T-helper 2 cell treated with Interferon-gamma antibody and Interleukin-4, amounts not matched to agents 100 ng/mL and 5 ng/mL, for 36 hours (primary cell): ENCODE data around the gene MACROD2. TPM values are rescaled to one million over a fixed set of nuclear protein-coding genes. Genes with fewer than 3 reads are reported as not detected.
"Not testable (repeated sequence)": the region's sequence is repeated elsewhere in the genome, so short reads cannot be mapped to it uniquely, and the experiment has no call there.

Source experiments
- intact Hi-C: fragments of 100-400 bp; cut with micrococcal nuclease; formaldehyde crosslinking; loops from one replicate; pipeline ENCODE4 v1.15.1; 2023
- total RNA-seq: library from RNA; stranded (reverse); gene quantifications from 2 replicates; pipeline ENCODE4 v1.2.3, GENCODE V29; 2022

Gene MACROD2
- not detected in 2 replicates for total RNA-seq

DNA sequence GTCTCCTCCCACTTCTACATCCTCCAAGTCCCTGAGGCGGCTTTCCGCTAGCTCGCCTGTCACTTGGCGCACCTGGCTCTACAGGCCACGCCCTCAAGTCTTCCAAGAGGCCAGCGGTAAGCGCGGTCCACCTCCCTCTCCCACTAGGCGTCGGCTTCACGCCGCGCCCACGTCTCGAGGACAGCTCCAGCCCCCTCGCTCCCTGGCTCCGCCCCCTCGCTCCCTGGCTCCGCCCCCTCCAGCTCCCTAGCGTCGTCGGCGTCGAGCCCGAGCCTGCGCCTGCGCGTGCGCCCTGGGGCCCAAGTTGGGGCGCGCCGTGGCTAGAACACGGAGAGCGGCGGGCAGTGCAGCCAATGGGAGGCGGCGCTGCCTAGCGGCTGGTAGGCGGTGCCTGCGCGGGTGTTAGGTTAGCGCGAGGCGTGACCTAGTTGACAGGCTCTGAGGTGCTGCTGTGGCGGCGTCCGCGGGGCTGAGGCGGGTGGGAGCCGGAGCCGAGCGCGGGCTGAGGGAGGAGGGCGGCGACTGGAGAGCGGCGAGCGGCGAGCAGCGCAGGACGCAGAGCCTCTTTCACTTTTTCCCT lies at the start of gene MACROD2:
MACROD2 (plus strand) TSS at position 431 of the 580 bp plus-strand sequence.
- intact Hi-C loops = no loop called here

DNA sequence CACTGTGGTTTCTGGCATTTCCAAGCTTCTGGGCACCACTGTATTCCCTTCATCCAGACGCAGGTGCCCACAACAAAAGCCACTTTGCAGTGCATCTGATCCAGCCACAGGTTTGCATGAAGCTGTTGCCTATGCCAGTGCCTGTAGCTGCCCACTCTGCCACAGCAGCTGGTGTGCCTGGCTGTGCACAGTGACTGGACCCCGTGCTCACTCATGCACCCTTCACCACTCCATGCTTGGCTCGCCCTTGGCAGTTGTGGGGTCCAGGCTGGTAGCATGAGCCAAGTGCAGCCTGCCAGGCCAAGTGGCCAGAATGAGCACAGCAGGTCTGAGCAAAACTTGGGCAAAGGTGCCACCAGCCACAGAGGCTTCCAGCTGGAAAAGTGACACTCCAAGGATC lies 47.6 kb upstream of the MACROD2 start:
- intact Hi-C loops = no loop called here

DNA sequence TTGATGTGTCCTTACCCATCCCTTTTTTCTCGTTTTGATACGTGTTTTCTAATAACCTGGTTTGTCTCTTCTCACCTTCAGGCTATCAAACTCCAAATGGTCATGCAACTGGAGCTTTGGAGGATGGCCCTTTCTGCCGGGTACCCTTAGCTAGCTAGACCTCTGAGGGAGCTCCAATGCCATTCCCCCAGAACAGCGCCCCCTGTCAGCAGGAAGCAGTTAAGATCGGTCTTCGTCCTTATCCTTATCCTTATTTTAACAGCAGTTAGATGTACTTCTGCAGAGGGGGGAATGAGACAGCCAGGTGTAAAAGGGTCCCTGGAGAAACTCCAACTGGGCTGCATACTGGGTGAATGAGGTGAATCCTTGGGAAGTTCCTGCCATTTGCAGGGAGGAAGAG lies 42.1 kb upstream of the MACROD2 start:
- intact Hi-C loops = no loop called here

DNA sequence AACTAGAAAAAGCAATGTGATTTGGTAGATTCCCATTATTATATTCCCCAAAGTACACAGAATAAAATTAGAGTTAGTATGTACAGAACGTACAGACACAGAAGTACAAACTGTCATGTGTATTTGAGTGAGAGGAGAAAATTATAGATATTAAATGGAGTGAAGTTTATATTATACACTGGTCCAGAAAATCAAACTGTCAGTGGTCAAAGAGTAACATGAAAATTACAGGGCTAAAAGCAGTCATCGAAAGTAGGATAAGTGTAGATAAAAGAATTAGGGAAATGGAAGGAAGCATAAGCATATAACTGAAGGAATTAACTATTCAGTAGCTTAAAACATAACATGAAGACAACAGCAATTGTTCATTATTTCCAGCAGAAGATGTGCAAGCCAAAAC lies 35.2 kb upstream of the MACROD2 start:
- intact Hi-C loops = no loop called here

DNA sequence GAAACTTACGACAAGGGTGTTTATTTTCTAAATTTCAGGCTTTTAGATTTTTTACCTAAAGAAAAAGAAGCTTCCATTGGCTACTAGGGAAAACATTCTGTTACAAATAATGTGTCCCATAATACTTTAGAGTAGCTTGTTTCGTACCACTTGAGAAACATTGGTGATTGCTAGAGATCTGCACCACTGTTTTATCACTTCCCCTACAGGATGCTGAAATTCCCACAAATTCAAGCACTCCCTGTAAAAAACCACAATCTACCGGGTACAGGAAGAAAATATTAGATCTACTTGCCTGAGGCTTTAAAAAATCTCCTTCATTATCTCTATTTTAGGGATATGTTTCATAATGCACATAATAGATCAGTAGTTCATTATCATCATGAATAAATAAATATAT lies 34.8 kb upstream of the MACROD2 start:
- intact Hi-C loops = no loop called here

DNA sequence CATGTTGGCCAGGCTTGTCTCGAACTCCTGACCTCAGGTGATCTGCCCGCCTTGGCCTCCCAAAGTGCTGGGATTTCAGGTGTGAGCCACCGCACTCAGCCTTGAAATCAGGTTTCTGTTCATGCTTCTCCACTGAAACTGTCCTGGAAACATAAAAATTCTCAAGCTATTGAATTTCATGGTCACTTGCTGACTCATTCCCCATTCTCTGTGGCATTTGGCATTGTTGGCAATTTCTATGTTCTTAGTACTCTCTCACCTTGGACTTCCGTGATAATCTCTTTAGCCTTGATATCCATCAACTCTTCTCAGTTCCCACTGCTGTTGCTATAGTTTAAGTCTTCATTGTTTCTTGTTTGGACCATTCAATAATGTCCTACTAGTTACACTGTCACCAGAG lies 11.1 kb upstream of the MACROD2 start:
- intact Hi-C loops = no loop called here

DNA sequence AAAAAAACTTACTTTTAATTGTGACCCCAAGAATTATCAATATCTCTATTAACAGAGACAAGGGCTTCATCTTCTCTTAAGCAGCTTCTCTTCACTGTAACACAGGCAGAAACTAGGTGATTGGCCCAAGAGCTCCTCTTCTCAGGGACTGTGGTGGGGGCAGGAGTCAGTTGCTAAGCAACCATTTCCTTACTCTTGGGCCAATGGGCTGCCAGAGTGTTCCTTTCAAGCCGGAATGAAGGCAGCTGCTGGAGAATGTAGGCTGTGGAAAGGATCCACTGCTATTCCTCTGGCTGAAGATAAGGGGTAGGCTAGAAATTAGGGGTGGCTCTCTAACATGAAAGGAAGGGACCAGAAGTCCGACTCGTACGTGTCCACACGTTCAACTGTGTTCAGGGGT lies 4.9 kb upstream of the MACROD2 start, which contains the start of gene SEL1L2:
SEL1L2 (minus strand) TSS at position 150 of the 400 bp plus-strand sequence; CDS start at position 70, 80 bp downstream.
- intact Hi-C loops = no loop called here

DNA sequence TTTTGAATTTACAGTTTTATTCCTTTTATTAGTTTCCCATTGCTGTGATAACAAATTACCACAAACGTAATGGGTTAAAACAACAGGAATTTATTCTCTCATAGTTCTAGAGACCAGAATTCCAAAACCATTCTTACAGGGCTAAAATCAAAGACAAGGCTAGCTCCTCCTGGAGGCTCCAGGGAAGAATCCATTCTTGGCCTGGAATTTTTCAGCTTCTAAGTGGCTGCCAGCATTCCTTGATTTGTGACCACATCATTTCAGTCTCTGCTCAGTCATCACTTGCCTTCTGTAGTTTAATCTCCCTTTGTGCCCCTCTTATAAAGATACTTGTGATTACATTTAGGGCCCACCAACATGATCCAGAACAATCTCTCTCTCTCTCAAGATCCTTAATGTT lies 4.0 kb upstream of the MACROD2 start:
- intact Hi-C loops = no loop called here

DNA sequence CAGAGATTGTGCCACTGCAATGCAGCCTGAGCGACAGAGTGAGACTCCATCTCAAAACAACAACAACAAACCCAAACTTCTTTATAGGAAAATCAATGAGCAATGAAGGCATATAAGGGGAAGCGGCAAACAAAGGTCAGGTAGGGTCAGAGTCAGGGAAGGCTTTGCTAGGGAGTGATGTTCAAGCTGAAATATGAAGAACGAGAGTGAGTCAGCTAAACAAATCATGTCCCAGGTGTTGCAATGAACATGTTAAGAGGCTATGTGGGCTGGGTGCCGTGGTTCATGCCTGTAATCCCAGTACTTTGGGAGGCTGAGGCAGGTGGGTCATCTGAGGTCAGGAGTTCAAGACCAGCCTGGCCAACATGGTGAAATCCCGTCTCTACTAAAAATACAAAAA lies 3.4 kb upstream of the MACROD2 start:
- intact Hi-C loops = not testable (repeated sequence)

DNA sequence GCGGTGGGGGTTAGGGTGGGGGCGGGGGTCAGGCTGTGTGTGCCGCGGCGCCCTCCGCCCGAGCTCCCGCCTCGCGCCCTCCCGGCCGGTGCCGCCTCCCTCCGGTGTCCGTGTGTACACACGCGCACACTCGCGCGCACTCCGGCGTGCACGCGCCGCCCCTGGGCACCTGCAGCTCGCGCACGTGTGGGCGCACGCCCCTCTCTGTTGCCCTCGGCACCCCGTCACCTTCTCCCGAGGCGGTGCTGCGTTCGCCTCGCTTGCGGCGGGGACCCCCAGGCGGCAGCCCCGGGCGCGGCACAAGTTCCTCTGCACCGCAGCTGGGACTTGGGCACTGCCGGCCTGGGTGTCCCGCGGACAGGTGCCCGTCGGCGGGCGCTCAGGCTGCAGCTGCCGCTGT lies 525 bp downstream of the MACROD2 start:
- intact Hi-C loops = no loop called here

DNA sequence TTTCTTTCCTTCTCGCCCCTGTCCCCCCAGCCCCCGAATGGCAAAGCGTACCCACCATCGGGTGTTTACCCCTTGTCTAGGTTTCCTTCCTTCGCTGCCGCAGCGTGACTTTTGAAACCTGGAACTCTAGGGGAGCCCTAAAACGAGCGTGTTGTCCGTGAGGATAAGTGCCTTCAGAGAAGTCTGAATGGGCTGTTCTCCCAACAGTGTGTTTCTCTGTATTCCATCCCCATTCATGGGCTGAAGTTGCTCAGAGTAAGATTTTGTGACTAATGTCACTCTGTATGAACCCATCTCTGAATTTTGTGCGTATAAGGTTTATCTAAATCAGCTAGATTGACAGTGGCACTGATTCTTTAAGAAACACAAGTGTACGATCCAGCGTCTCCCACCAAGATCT lies 949 bp downstream of the MACROD2 start:
- intact Hi-C loops = no loop called here

DNA sequence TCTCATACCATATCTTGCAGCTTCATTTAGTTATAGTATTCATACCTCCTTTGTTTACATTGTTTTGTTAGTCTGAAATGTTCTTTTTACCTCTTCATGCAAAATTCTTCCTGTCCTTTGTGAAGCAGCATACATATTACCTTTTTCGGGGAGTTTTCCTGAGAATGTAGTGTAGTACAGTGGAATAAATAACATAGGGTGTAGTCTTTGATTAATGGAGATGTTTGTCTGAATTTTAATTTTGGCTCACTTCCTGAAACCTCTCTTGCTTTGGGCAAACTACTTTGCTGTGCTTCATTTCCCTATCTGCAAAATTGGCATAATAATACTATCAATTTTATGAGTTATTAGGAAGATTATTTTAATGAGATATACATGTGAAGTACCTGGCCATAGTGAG lies 5.6 kb downstream of the MACROD2 start:
- intact Hi-C loops = no loop called here

DNA sequence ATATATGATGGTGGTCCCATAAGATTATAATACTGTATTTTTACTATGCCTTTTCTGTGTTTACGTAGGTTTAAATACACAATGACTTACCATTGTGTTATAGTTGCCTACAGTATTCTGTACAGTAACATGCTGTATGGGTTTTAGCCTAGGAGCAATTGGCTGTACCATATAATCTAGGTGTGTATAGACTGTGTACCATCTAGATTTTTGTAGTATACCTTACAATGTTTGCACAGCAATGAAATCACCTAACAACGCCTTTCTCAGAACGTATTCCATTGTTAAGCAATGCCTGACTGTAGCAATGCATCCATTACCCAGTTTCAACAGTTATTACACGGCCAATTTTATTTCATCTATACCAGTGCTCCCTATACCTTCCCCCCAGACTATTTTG lies 10.7 kb downstream of the MACROD2 start:
- intact Hi-C loops = no loop called here

DNA sequence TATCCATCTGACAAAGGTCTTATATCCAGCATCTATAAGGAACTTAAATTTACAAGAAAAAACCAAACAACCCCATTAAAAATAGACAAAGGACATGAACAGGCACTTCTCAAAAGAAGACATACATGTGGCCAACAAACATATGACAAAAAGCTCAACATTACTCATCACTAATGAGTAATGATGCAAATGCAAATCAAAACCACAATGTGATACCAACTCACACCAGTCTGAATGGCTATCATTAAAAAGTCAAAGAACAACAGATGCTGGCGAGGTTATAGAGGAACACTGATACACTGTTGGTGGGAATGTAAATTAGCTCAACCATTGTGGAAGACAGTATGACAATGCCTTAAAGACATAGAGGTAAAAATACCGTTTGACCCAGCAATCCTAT lies 13.9 kb downstream of the MACROD2 start:
- intact Hi-C loops = no loop called here

DNA sequence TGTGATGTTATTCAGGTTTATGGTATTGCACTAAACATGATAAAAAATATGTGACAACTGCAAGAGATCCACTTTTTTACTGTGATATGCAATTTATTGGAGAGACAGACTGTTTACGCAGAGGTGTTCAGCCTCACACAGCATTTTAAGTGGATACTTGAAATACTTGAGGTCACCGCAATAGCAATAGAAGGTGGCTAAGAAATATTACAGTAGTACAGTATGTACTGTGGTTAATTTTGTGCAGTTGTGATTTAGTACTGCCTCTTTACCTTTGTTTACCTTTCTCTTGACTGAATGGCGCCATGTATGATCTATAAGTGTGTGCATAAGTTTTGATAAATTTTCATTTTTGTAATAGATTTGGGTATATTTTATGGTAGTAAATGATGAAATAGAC lies 17.4 kb downstream of the MACROD2 start:
- intact Hi-C loops = no loop called here

DNA sequence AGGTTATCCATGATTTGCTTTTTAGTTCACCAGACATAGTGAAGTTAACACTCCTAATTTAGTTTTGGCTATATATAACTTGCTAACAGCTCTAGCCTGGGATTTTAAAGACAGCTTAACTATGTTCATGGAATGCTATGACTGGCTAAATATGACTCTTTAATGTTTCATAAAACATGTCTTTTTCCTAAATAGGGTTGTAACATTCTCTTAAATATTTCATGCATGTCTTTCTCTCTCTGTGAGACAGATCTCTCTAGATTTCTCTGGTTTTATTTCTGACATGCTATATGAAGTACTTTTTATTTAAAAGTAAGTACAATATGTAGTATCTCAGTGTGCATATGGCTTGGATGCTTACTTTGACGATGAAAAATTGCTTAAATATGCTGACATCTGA lies 35.7 kb downstream of the MACROD2 start:
- intact Hi-C loops = no loop called here

DNA sequence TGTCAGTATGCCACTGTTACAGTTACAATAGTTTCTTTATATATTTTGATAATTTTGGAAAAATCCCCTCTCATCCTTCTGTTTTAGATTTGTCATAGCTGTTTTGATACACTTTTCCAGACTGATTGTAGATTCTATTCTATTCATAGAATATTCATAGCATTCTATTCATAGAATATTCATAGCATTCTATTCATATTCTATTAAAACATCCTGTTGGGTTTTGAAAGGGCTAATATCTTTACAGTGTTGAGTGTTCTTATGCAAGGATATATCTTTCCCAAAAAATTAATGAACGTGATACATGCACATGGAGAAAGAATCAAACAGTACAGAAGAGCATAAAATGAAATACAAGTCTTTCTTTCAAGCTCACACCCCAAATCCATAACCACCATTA lies 38.0 kb downstream of the MACROD2 start:
- intact Hi-C loops = no loop called here

DNA sequence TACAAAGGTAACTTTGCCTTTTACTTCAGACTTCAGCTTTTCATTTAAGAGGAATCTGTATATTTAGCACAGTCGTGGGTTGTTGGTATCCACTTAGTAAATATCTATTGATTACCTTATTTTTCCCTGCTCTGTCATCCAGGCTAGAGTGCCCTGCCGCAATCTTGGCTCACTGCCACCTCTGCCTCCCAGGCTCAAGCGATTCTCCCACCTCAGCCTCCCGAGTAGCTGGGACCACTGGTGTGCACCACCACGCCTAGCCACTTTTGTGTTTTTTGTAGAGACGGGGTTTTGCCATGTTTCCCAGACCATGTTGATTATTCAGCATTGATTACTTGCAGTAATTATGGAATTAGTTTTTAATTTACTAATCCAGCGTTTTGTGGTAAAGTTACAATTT lies 41.3 kb downstream of the MACROD2 start:
- intact Hi-C loops = no loop called here

DNA sequence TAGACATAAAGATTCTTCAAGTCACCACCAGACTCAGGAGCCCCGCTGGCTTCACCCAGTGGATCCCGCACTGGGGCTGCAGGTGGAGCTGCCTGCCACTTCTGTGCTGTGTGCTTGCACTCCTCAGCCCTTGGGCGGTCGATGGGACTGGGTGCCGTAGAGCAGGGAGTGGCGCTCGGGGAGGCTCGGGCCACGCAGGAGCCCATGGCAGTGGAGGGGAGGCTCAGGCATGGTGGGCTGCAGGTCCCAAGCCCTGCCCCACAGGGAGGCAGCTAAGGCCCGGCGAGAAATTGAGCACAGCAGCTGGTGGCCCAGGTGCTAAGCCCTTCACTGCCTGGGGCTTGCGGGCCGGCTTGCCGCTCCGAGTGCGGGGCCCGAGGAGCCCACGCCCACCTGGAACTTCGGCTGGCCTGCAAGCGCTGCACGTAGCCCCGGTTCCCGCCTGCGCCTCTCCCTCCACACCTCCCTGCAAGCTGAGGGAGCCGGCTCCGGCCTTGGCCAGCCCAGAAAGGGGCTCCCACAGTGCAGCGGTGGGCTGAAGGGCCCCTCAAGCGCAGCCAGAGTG lies 49.5 kb downstream of the MACROD2 start:
- intact Hi-C loops = not testable (repeated sequence)

DNA sequence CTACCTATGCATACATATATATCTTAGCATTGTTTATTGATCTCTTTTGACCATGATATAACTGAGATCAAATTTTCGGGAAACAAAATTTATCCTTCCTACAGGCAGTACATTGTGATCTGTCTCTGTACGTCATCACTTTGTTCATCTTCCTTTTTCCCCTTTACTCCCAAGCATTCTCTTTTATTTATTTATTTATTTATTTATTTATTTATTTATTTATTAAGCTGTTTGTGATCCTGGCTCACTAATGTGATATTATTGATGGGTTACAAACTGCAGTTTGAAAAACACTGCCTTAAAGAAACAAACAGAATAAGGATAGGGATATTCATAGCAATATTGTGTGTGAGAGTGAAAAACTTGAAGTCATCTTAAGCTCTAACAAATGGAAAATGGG lies 51.2 kb downstream of the MACROD2 start:
- intact Hi-C loops = no loop called here

DNA sequence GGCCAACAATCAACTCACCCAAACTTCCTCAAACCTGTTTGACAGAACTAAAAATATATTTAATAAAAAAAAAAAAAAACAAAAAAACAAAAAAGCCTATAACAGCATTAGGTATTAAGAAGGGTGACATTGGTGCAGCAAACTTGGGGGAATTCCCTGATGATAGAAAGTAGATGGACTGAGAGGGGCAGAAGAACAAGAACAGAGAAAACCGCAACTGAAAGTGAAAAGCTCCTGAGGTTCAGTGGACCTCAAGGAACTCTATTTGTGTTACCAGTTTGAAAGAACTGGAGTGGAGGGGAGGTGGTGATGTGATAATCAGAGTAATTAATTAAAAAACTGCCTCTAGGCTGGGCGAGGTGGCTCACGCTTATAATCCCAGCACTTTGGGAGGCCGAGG lies 53.8 kb downstream of the MACROD2 start:
- intact Hi-C loops = no loop called here

DNA sequence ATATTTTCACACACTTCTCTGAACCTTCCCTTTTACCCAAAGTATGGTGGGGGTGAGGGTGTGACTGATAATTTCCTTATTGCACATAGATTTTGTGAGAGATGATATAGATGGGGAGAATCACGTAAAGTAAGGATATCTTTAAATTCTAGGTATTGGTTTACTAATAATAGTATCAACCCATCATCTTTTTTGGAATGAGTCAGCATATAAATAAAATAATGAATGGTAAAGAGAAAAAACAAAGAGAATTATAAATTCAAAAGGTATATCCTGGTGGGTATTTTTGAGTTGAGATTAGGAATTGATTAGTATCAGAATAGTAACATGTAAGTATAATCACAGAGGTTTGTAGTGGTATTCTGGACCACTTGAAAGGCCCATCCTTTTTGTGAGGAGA lies 56.1 kb downstream of the MACROD2 start:
- intact Hi-C loops = no loop called here

DNA sequence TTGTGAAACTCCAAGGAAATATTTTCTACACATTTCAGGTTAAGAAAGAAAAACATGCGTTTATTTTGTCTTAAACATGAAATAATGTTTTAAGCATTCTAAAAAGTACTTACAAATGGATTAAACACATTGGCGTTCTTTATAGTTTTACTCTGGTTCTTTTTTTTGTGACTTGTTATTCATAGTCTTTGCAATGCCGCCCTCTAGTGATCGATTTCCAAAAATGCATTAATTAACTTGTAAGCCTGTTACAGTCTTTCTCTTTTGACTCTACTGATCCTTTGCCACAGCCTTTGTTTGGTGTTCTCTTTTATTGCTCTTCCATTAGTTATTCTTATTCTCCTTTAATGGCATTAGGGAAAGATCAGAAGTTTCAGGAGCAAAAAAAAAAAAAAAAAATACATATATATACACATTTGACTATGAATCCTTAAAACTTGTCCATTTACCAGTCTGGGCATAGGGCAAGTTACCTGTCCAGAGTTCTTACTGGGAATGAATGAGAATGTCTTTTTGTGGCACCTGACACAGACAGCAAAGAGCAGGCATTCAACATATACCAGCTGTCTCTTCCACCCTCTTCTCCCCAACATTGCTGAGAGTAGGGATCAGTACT lies 59.9 kb downstream of the MACROD2 start:
- intact Hi-C loops = loop anchor here (1.0 kb wide), 1 partner anchor 235 kb away; no protein-coding TSS in a partner anchor
